Fibroblast of the aortic adventitia (primary cell): Measurements from ENCODE around the gene VWA5B2. TPM values are rescaled to one million over a fixed set of nuclear protein-coding genes. Genes with fewer than 3 reads are reported as not detected.

Source experiments
- DNase-seq: peaks from one replicate; pipeline ENCODE4 v3.0.0-alpha.2; 2010; ENCODE audit warnings: low read depth
- H3K4me3 ChIP-seq: 2 replicates; pipeline ENCODE4 v1.5.1; 2011; ENCODE audit warnings: low read depth, mild to moderate bottlenecking, control low read depth, low read length, moderate library complexity
- CTCF ChIP-seq: IDR thresholded peaks from 2 replicates; pipeline ENCODE4 v1.5.1; 2011; ENCODE audit warnings: mild to moderate bottlenecking, low read length, control low read depth, inconsistent platforms; ENCODE audit not compliant: insufficient read depth
- total RNA-seq: library from RNA; depleted of rRNA; stranded (reverse); fragments of >200 nt; gene quantifications from 2 replicates; pipeline ENCODE4 v1.2.3, GENCODE V29; 2012; ENCODE audit warnings: low replicate concordance

VWA5B2 gene
- total RNA-seq, 1 donor = 0.72 TPM

DNA sequence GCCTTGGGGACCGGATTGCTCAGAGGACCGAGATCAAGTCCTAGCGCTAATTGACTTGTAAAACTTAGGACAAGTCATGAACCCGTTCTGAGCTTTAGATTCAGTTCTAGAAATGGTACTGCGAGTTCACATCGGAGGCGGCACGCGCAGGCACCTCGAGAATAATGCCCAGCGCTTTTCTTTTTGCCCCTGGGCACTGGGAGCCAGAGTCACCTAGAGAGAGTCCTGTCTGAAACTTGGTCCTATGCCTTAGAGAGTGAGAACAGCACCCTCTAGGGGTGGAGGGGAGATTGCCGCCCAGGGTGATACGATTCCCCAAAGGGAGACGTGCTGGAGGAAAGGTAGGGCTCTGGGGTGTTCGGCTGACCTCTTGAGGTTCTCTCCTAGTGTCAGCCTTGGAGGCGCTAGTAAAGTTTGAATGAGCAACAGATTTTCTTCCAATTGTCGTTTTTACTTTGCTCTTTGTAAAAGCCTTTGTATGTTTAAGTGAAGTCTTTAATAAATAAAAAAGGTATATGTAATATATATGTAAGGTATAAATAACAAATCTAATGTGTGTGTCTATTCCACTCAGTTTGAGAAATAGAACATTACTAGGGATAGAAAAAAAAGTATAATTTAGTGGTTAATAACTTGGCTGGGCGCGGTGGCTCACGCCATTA, 20.9 kb downstream of the VWA5B2 start:
- peak; percentile 89 for DNase-seq
- peak; percentile 99 for TF ChIP-seq CTCF
- H3K4me3 ChIP-seq = peak overlapping the region; percentile 100

GRCh38 chr3:184255291-184256039, 26.1 kb downstream of the VWA5B2 start:
- DNase-seq = no peak
- no peak for TF ChIP-seq CTCF
- no peak overlapping the region for H3K4me3 ChIP-seq

DNA sequence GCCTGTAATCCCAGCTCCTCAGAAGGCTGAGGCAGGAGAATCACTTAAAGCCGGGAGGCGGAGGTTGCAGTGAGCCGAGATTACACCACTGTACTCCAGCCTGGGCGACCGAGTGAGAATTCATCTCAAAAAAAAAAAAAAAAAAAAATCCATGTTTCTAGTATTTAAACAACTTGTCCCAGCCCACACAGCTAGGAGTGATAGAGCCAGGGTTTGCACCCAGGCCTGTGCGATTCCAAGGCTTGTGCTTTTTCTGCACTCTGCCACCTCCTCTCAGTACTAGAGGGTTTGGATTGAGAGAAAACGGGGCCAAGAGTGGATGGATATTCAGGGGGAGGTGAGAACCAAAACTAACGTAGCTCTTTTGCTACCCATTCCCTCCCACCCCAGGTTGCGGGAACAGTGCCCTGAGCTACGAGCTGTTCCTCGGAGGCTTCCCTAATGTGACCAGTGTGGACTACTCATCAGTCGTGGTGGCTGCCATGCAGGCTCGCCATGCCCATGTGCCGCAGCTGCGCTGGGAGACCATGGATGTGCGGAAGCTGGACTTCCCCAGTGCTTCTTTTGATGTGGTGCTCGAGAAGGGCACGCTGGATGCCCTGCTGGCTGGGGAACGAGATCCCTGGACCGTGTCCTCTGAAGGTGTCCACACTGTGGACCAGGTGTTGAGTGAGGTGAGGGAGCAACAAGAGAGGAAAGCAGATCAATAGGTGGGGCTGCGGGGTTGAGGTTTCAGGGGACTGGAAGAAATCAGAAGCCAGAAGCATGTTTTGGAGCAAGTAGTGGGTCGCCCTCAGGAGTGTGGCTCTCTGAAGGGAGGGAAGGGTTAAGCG, 27.9 kb downstream of the VWA5B2 start:
- no peak overlapping the region for H3K4me3 ChIP-seq
- no peak for DNase-seq
- TF ChIP-seq CTCF = no peak

- DNase-seq = no peak
- no peak overlapping the region for H3K4me3 ChIP-seq
- TF ChIP-seq CTCF = no peak
Measured at GRCh38 chr3:184258926-184259325, 29.5 kb downstream of the VWA5B2 start.

GRCh38 chr3:184259396-184259877, 30.1 kb downstream of the VWA5B2 start:
- no peak for TF ChIP-seq CTCF
- DNase-seq = no peak
- H3K4me3 ChIP-seq = no peak overlapping the region

- H3K4me3 ChIP-seq = peak overlapping the region; percentile 41
- no peak for TF ChIP-seq CTCF
- no peak for DNase-seq
Measured at GRCh38 chr3:184259878-184260723, 30.7 kb downstream of the VWA5B2 start.
